SKM-1 (cell line): ENCODE results near the gene NFIA.

Source experiments
- DNase-seq: peaks from one replicate; lab custom pipeline; 2025; ENCODE audit not compliant: unreplicated experiment; lab: John Stamatoyannopoulos, UW

Gene NFIA

DNA sequence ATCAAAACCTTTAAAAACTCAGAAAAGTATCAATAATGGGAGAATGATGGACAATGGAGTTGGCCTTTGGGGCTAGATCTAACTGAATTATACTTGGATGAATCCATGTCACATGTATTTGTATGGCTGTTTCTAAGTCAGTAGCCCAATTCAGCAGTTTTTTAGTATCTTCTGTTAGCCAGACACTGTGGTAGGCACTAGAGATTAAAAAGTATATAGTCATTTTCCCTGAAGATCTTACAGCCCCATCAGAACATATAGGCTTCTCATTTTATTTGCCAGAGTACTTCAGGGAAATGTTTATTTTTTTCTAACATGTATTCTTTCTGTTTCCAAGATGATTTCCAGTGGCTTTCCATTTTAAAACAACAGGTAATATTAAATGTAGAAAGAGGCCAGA, 273.7 kb downstream of the NFIA start:
- no peak for DNase-seq

DNA sequence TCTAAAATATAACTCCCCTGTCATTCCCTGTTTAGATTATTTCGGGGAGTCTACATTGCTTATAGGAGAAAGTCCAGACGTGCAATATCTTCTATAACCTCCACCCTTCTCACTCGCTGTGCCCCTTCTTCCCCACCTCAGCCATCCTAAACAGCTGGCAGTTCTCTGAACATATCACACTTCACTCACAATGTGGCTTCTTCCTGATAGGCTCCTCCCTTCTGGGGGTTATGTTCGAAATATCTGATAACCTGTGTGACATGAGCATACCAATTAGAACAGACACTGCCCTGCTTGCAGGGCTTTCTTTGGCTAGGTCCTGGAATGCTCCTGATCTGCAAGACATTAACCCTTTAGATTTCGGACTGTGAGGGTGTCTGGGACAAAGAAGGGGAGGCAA, 274.6 kb downstream of the NFIA start:
- DNase-seq = no peak

DNA sequence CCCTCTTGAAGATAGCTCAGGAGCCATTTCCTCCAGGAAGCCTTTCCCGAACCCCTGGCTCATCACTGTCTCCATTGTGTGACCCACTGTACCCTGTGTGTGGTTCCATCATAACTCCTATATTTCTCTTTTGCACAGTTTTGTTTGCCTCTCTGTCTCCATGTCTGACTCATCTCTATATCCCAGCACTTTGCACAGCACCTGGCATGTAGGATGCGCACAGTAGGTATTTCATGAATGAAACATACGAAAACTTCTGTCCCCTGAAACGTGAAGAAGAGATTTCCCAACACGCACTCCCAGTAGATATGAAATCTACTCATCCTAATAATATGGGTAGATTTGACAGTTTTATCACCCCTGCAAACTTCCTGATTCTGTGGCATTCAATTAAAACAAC, 275.2 kb downstream of the NFIA start:
- DNase-seq = no peak

DNA sequence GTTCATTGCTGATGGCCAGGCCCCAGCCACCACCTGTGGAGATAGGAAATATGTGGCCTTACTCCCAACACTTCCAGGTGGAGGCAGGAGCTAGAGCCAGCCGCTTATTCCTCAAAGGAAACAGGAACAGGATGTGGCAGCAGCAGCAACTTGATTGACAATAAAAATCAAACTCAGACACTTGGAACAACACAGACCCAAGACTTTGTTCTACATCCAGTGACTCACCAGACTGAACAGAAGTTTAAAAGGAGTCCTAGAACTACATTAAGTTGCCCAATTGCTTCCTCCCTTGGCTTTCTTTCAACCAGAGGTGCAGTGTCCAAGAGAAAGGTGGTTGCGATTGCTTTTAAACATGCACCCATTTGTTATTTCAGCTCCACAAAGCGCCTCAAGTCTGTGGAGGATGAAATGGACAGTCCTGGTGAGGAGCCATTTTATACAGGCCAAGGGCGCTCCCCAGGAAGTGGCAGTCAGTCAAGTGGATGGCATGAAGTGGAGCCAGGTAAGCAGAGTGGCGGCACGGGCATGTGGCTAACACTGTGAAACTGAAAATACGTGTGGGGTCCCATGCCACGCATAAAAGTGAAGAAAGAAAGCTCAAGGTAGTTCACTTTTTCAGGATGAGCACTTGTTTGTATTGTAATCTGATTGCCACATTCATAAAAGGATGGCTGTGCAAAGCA, 276.6 kb downstream of the NFIA start:
- no peak for DNase-seq

DNA sequence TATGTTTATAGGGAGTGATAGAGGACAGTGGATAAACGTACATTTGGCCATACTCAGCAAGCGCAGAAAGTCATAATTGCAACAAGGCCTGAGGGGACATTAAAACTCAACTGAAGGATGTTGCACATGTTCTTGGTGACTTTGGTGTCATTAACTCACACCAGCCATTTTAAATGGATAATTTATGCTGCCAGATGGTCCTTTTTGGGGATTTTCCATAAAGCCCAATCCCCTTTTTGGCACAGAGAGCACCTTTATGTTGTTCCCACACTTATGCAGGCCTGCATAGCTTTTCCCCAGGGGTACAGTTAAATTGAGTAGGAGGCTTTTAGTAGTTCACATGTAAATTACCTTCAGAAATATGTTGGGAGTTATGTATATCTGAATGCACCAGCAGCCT, 279.6 kb downstream of the NFIA start:
- DNase-seq = no peak

DNA sequence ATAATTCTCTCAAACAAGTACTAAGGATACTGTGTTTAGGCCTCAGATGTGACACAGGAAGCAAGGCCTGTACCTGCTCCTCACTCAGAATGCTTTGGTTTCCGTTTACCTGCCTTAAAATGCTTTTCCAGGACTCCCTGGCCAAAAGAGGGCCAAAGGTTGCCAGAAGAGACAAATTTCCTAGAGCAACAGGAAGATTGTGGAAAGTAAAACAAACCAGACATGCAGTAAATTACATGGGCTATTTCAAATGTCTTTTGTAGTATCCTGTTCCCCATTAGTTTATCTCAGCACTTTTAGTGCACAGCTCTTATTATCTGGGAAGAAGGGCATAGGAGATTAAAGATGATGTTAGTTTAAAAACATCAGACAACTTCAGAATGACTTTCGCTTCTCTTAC, 280.0 kb downstream of the NFIA start:
- DNase-seq = no peak

DNA sequence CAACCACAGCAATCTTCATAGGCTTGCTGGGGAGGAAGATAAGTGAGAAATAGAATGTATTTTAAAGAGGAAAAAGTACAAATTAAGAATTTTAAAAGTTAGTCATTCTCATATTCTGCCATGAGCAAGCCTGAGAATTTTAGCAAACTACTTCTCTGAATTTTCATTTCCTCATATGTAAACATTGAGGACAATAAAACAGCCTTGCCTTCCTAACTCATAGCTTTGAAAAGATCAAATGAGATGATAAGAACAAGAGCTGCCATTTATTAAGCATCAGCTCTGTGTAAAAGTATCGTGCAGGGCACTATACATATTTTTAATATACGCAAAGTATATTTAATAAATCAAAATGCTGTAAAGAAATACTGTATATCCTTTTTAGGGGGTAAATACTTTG, 286.0 kb downstream of the NFIA start:
- DNase-seq = no peak

DNA sequence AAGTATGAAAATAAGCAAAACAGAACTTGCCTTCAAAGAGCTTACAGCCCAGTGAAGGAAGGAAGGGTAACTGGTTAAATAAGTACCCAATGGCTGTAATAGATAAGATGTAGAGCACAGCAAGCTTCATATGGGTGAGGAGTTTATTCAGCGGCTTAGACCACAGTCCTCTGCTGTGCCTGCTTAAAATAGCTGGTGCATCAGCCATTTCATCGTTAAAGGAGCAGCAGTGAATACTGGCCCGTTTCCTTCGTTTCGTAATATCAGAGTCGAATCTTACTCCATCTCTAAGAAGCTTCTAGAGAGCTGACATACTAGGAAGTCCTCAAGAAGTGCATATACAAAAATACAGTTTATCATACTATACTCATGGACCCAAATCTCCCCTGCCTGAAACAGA, 286.5 kb downstream of the NFIA start:
- no peak for DNase-seq

DNA sequence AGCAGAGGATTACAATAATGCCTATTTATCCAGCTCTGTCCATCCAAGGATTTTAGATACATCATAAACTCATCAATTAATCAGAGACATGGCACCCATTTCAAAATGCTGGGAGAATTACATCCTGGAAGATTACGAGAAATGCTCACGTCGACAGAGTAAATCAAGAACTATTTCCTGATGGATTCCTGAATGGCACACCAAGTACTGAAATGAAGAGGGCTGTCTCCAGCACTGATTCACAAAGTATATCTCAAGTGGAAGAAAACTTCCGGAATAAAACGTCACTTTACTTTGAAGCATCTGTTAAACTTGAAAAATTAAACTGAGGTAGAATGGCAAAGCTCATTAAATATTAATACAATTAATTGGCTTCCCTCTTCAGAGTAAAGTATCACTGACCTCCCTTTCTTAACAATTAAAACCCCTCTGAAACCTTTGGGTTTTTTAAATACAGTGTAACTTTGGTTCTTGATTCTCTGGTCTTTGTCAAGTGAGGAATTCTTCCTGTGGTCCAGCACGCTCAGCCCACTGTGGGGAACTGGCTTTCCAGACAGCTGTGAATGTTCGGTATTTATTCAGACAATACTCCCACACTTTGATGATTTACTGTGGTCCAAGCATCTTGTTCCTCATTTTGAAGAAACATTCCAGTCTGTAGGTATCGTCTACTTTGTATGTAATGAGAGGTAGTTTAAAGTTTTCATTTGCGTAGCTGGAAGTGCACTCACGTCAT, 288.0 kb downstream of the NFIA start:
- DNase-seq = no peak

DNA sequence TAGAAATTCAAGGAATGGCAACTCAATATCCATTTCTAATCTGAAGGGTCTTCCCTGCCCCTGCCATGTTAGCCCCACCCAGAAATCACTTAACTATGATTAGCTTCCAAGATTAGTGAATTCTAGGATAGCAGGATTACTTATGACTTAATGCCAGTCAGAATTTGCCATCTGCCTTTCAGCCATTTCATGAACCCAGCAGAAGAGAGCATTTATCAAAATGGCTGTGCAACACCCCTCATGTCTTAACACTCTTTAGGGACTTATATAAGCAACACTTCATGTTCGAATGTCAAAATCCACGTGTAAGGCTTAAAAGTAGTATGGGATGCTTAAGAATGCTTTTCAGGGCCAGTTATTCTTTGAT, 288.5 kb downstream of the NFIA start:
- no peak for DNase-seq

DNA sequence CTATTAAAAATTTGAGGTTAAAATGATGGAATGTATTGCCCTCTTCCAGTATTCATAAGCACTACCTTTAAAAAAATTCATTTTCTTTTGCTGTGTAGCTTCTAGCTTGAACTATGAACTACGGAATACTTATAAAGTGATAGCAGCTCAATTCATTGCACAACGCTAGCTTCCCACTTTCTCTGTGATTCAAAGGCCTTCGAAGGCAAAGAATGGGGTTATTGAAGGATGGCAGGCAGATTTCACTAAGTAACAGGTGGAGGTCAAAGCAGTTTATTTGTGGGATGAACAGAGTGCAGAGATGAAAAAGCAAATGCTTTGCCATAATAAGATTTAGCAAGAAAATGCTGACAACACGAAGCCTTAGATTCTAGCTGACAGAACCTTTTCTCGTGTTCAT, 290.6 kb downstream of the NFIA start:
- DNase-seq = no peak

DNA sequence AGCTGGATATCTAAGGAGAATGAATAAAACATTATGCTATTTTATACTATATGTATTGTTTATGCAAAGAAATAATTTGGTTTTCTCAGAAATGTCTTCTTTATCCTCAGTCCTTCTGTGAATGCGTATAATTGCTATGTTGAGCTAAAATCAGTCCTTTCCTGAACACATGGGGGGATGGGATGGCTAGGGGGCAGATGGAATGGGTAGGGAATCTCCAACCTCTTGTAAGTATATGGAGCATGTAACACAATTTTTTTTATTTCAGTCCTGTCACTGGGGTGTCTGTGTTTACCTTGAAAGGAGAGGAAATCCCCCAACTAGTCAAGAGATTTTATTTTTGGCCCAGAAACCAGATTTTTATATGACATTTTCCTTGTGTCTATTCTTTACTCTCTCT, 291.8 kb downstream of the NFIA start:
- DNase-seq = no peak

DNA sequence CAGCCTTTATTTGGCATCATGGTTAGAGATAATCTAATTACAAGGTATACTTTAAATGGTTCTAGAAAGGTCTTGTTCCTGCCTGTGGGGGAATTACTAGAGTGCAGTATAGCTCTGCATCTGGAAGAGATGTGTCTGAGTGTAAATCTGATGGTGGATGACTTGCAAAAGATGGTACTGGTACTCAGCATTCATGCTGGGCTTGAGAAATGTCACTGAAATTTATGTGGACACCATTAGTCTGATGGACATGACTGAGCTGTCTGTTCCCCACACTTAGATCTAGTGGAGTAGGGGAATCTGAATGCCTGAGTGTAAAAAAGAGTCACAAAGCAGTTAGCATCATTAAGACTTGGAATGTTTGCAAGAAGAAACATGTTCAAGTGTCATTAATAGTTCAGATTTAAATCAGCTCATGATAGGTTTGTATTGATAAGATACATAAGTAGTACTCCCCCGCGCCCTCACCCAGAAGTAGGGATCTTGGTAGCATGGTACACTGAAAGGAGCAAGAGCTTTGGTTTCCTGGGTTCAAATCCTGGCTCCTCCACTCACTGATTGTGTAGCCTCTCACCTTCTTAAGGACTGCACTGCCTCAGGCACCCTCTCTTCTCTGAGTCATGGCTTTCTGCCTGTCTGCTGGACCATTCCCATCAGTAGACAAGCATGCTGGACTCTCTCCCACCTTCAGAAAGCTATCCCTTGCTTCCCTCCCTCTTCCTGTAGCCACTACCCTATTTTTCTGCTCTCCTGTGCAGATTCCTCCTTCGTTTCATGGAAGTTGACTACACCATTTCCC, 292.9 kb downstream of the NFIA start:
- DNase-seq = no peak

DNA sequence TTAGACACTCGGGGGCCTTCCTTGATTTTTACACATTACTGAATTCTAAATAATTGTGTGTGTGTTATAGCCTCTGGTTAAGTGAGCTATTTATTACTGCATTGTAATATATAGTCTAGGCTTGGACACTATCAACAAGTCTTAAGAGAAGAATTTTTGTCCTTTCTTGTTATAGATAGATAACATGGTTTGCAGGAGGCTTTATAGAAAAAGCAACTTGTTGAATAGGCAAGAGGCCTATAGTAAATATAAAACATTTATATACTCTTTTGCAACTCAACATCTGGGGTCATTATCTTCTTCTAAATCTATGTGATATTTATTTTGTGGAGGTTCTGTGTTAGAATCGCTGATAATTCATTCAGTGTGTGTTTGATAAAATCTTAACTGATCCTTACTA, 293.8 kb downstream of the NFIA start:
- no peak for DNase-seq

DNA sequence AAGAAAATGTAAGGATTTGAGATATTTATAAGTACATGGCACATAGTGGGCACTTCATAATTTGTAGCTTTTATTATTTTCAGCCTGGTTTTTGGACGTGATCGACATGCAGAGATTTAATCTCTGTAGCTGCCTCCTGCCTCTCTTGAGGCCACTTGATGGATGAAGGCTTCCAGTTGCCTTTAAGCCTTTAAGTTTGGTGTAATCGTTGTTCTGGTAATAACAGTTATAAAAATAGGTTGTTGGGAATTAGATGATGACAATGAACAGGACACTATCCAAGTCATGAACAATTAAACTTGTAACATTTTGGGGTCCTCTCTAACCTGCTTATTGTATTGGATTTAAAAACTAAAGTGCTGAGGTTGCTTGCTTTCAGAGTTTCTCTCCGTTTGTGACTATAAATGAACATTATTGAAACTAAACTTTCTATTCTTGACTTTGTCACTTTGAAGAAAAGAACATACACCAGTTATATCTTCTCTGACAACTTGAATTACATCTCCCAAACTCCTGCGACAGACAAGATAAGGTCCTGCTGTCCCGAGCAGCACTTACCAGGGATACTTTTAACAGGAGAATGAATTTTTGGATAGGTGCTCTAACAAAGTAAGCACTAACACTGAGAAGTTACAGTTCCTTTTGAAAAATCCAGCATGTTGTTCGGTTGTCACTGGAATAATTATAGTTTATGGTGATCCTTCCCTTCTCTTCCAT, 295.0 kb downstream of the NFIA start:
- no peak for DNase-seq

DNA sequence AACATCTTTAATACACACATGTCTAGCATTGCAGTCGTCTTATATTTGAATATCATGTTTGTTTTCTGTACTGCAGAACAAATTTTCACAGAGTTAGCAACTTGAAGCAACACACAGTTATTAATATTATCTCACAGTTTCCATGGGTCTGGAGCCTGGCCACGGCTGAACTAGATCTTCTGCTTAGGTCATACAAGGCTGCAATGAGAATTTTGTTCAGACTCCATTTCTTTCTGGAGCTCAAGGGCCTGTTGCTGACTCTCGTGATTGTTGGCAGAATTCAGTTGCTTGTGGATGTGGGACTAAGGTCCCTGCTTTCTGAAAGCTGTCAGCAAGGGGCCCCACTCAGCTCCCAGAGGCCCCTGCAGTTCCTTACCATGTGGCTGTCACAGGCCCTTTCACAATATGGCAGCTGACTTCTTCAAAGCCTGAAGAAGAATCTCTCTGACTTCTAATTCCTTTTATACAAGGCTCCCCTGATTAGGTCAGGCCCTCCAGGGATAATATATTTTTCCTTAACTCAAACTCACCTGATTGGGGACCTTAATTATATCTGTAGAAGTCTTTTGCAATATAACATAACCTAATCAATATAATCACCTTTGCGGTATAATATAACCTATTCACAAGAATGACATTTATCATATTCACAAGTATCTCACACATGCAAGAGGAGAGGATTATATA, 296.3 kb downstream of the NFIA start:
- DNase-seq = no peak

DNA sequence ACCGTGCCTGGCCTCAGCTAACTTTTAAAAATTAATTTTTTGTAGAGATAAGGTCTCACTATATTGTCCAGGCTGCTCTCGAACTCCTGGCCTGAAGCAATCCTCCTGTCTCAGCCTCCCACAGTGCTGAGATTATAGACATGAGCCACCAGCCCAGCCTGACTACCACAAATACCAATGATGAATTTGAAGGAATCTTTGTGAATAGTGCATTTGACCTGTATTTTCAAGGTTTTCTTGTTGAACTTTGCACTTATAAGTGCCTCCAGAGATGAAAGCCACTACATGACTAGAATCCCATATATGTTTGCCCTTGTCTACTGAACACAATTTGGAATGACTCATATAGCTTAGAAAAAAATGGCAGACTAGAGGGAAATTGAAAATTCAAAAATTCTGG, 297.3 kb downstream of the NFIA start:
- no peak for DNase-seq

DNA sequence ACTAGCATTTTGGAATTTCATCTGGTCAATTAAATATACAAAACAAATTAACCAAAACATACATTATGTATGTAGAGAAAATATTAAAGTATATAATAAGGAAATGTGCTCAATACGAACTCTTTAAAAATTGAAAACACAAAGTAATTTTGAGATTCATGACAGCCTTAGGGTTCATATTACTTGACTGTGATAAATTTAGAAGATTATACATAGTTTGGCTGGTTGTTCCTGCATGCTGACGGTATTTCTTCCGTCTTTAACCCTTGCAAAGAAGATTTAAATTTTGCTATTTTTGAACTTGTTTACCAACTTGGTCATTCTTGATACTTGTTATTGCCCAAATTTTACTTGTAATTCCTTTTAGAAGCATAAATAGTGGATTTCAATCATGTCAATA, 298.2 kb downstream of the NFIA start:
- no peak for DNase-seq

DNA sequence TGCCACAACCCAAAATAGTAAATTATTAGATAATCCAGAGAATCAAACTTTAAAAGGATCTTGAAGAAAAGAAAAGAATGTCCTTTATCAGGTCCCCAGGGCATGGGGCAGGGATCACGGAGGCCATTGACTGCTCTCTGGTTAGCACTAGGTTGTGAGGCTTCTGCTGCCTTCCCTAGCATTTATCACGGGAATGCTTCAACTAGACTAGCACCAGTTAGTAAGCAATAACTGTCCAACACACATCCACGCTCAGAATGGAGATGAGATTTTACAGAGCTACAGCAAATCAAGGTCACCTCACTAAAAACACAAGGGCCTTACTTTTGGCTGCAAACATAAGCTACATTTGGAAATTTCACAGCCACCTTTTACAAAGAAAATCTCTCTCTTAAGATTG, 304.0 kb downstream of the NFIA start:
- DNase-seq = no peak

DNA sequence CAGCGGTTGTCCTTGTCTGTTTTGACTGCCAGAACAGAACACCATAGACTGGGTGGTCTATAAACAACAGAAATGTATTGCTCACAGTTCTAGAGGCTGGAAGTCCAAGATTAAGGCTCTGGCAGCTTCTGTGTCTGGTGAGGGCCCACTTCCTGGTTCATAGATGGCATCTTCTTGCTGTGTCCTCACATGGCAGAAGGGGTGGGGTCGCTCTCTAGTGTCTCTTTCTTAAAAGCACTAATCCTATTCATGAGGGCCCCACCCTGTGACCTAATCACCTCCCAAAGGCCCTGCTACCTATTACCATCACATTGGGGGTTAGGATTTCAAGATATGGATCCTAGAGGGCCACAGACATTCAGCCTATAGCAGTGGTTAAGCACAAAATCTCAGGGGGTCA, 304.4 kb downstream of the NFIA start:
- no peak for DNase-seq

DNA sequence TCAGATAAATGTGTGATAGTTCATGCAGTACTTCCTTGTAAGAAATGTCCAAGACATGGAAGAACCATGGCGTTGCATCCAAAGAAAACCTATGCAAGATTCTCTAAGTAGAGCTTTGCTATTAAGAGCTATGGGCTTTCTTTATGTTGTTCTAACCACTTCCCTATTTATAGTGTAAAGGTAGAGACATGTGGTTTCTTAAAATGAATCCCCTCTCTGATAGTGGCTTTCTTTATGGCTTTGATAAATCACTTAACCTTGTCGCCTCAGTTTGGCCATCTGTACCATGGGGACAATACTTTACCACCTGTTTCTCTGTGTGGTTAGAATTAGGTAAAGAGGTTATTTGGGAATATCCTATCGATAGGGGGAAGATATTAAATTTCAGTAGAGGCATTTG, 305.5 kb downstream of the NFIA start:
- no peak for DNase-seq
